Loucy (cell line): ENCODE results near the gene ARID1B.

Experiments used
- H2AFZ ChIP-seq: fragments of 200-600 bp; sonication (generic); 2 replicates; pipeline ENCODE4 v1.6.0; 2016; ENCODE audit warnings: antibody characterized with exemption, mild to moderate bottlenecking, low read length, moderate library complexity
- H3F3A ChIP-seq: fragments of 200-600 bp; 2 replicates; pipeline ENCODE4 v1.6.0; 2016; ENCODE audit warnings: antibody characterized with exemption, low read depth, mild to moderate bottlenecking
- H3K27me3 ChIP-seq: fragments of 200-600 bp; sonication (generic); 2 replicates; pipeline ENCODE4 v1.6.1; 2014; ENCODE audit warnings: low read length, mild to moderate bottlenecking; ENCODE audit not compliant: insufficient read depth, poor library complexity, severe bottlenecking
- H3K36me3 ChIP-seq: fragments of 200-600 bp; sonication (generic); 2 replicates; pipeline ENCODE4 v1.6.1; 2016; ENCODE audit warnings: low read length; ENCODE audit not compliant: insufficient read depth
- H3K4me1 ChIP-seq: fragments of 200-600 bp; sonication (generic); 2 replicates; pipeline ENCODE4 v1.5.1; 2014; ENCODE audit warnings: low read length, mild to moderate bottlenecking; ENCODE audit not compliant: insufficient read depth, poor library complexity, severe bottlenecking
- H3K4me2 ChIP-seq: fragments of 200-600 bp; sonication (generic); 2 replicates; pipeline ENCODE4 v1.6.0; 2014; ENCODE audit warnings: antibody characterized with exemption, low read length, low read depth, mild to moderate bottlenecking; ENCODE audit not compliant: poor library complexity, severe bottlenecking
- H3K4me3 ChIP-seq: fragments of 200-600 bp; sonication (generic); 2 replicates; pipeline ENCODE4 v1.5.1; 2014; ENCODE audit warnings: low read length, mild to moderate bottlenecking, mixed read lengths; ENCODE audit not compliant: poor library complexity, severe bottlenecking
- H3K79me2 ChIP-seq: fragments of 200-600 bp; sonication (generic); 2 replicates; pipeline ENCODE4 v1.6.1; 2014; ENCODE audit warnings: low read length; ENCODE audit not compliant: insufficient read depth
- H3K9ac ChIP-seq: fragments of 200-600 bp; sonication (generic); 2 replicates; pipeline ENCODE4 v1.6.0; 2014; ENCODE audit warnings: mild to moderate bottlenecking, low read depth, low read length, moderate library complexity; ENCODE audit not compliant: poor library complexity, severe bottlenecking
- H3K9me2 ChIP-seq: fragments of 200-600 bp; sonication (generic); replicated peaks from 2 replicates; pipeline ENCODE4 v1.6.1; 2016; ENCODE audit warnings: low read depth, low read length, mixed read lengths
- H3K9me3 ChIP-seq: fragments of 200-600 bp; sonication (generic); 2 replicates; pipeline ENCODE4 v1.6.1; 2014; ENCODE audit warnings: mild to moderate bottlenecking, antibody characterized with exemption, low read length, low read depth; ENCODE audit not compliant: insufficient read depth
- H4K20me1 ChIP-seq: fragments of 200-600 bp; sonication (generic); 2 replicates; pipeline ENCODE4 v1.6.0; 2014; ENCODE audit warnings: antibody characterized with exemption, low read length, mild to moderate bottlenecking; ENCODE audit not compliant: insufficient read depth, poor library complexity, severe bottlenecking
- EZH2phosphoT487 ChIP-seq: fragments of 200-600 bp; IDR thresholded peaks from 2 replicates; pipeline ENCODE4 v1.6.1; 2018; ENCODE audit warnings: antibody characterized with exemption, mild to moderate bottlenecking, moderate library complexity, borderline replicate concordance
- TF ChIP-seq, protein P1 (sequence below): fragments of 200-600 bp; sonication (generic); conservative IDR thresholded peaks from 2 replicates; pipeline ENCODE4 v1.5.1; 2014; ENCODE audit warnings: mild to moderate bottlenecking, antibody characterized with exemption, low read length

The ARID1B gene

DNA sequence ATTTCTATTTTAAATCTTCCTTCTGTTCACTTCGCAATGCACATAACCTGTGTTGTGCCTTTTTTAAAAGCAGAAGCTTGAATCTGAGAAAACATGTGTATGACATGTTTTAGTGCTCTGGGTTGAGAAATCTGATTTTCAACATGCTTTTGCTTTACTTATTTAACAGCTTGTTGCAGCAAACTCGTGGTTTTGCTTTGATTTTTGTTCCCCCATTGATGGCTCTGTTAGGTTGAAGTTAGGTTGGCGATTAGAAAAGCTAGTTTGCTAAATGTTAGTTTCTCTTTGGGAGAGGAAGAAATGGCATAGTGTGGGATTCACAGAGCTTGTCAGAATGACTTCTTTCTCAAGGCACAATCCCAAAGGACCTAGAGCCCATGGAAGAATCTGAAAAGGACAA lies 375.4 kb downstream of the ARID1B start:
- H3K36me3 ChIP-seq = peaks cover 87% of the 10 kb centered on the region; the same call in 1 of the 2 replicates
- H3K9ac ChIP-seq = no peak overlapping the region
- H3F3A ChIP-seq = no peaks in the 10 kb centered on the region
- H3K27me3 ChIP-seq = no peaks in the 10 kb centered on the region
- no peak overlapping the region for H3K4me2 ChIP-seq
- H2AFZ ChIP-seq = no peak overlapping the region
- no peaks in the 10 kb centered on the region for H3K79me2 ChIP-seq
- TF ChIP-seq EZH2phosphoT487 = no peak
- no peaks in the 10 kb centered on the region for H3K9me2 ChIP-seq
- H3K9me3 ChIP-seq = no peaks in the 10 kb centered on the region
- no peaks in the 10 kb centered on the region for H4K20me1 ChIP-seq
- no peaks in the 10 kb centered on the region for H3K4me1 ChIP-seq
- no peak overlapping the region for H3K4me3 ChIP-seq

DNA sequence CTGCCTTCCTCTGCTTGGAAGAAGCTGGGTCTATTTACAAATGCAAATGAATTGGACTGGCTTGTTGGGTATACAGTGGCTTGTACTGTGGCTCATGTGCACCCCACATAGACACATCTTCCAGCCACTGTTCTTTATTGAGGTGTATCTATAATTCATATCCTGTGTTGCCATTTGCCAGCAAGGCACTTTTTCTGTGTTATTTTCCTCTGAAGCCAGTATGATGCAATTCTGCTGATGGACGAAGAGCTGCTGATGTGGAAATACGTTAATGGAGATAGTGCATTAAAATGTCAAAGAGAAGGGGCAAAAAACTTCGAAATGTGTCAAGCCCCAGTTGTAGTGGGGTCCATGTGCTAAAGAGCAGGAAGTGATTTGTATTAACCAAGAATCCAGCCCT lies 378.6 kb downstream of the ARID1B start:
- H2AFZ ChIP-seq = no peak overlapping the region
- H4K20me1 ChIP-seq = no peaks in the 10 kb centered on the region
- no peaks in the 10 kb centered on the region for H3K4me1 ChIP-seq
- no peaks in the 10 kb centered on the region for H3K79me2 ChIP-seq
- H3K36me3 ChIP-seq = peaks cover 65% of the 10 kb centered on the region; the same call in 1 of the 2 replicates
- H3K4me3 ChIP-seq = no peak overlapping the region
- no peaks in the 10 kb centered on the region for H3F3A ChIP-seq
- no peaks in the 10 kb centered on the region for H3K9me2 ChIP-seq
- no peak for TF ChIP-seq EZH2phosphoT487
- TF ChIP-seq, protein P1, sequence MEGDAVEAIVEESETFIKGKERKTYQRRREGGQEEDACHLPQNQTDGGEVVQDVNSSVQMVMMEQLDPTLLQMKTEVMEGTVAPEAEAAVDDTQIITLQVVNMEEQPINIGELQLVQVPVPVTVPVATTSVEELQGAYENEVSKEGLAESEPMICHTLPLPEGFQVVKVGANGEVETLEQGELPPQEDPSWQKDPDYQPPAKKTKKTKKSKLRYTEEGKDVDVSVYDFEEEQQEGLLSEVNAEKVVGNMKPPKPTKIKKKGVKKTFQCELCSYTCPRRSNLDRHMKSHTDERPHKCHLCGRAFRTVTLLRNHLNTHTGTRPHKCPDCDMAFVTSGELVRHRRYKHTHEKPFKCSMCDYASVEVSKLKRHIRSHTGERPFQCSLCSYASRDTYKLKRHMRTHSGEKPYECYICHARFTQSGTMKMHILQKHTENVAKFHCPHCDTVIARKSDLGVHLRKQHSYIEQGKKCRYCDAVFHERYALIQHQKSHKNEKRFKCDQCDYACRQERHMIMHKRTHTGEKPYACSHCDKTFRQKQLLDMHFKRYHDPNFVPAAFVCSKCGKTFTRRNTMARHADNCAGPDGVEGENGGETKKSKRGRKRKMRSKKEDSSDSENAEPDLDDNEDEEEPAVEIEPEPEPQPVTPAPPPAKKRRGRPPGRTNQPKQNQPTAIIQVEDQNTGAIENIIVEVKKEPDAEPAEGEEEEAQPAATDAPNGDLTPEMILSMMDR = no peak
- H3K9ac ChIP-seq = no peak overlapping the region
- H3K27me3 ChIP-seq = no peaks in the 10 kb centered on the region
- H3K9me3 ChIP-seq = no peaks in the 10 kb centered on the region
- H3K4me2 ChIP-seq = no peak overlapping the region

DNA sequence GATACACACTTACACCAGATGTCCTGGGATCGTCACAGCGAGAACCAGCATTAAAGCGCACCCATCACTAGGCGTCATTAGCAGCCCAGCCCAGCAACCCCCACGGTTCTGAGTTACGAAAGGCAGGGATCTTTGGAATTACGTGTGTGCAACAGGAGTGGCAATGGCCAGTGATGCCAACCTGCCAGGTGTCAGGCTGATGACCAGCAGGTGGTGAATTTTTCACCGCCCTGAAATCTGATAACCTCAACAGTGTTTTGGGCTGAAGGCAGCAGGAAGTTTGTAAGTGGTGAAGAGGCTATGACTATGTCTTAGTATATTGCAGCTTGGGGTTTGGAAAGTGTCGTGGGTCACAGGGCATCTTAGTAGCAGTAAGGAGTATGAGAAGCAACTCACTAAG lies 380.1 kb downstream of the ARID1B start:
- peaks cover 50% of the 10 kb centered on the region; the same call in 1 of the 2 replicates for H3K36me3 ChIP-seq
- no peaks in the 10 kb centered on the region for H3K79me2 ChIP-seq
- H3K4me1 ChIP-seq = no peaks in the 10 kb centered on the region

DNA sequence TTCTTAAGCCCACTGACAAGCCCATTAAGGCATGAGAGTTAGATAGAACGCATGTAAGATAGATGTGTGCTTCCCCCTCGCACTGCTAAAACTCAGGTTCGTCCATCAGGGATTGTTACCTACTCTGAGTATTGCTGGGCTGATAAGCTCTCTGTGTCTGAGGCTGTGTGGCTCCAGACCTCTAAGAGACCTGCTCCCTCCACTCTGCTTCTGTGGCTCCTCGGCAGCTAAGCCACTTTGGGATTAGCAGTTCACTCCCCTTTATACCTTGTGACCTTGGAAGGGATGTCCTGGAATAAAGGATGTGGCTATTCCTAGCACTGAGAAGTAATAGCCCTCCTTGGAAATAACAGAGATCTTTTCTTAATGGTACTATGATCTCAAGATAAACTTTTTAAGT lies 381.3 kb downstream of the ARID1B start:
- H3K9me3 ChIP-seq = no peaks in the 10 kb centered on the region
- peaks cover 39% of the 10 kb centered on the region; the same call in 1 of the 2 replicates for H3K36me3 ChIP-seq
- no peak overlapping the region for H3K9ac ChIP-seq
- no peak overlapping the region for H2AFZ ChIP-seq
- no peaks in the 10 kb centered on the region for H3K9me2 ChIP-seq
- H3K4me2 ChIP-seq = no peak overlapping the region
- H3F3A ChIP-seq = no peaks in the 10 kb centered on the region
- no peaks in the 10 kb centered on the region for H4K20me1 ChIP-seq
- no peak overlapping the region for H3K4me3 ChIP-seq
- no peak for TF ChIP-seq EZH2phosphoT487
- TF ChIP-seq, protein P1 = no peak
- no peaks in the 10 kb centered on the region for H3K27me3 ChIP-seq
- H3K79me2 ChIP-seq = no peaks in the 10 kb centered on the region
- no peaks in the 10 kb centered on the region for H3K4me1 ChIP-seq

More for the DNA sequence above, 380.1 kb downstream of the ARID1B start:
- H3K4me2 ChIP-seq = no peak overlapping the region
- H2AFZ ChIP-seq = no peak overlapping the region
- H3K9me2 ChIP-seq = no peaks in the 10 kb centered on the region
- no peak overlapping the region for H3K9ac ChIP-seq
- no peaks in the 10 kb centered on the region for H4K20me1 ChIP-seq
- TF ChIP-seq, protein P1 = no peak
- TF ChIP-seq EZH2phosphoT487 = no peak
- H3F3A ChIP-seq = no peaks in the 10 kb centered on the region
- no peak overlapping the region for H3K4me3 ChIP-seq
- H3K27me3 ChIP-seq = no peaks in the 10 kb centered on the region
- no peaks in the 10 kb centered on the region for H3K9me3 ChIP-seq
